ENCODE measurements around the gene TLCD2. TPM values are rescaled to one million over a fixed set of nuclear protein-coding genes. Genes with fewer than 3 reads are reported as not detected.

TLCD2 gene
- total and polyA plus RNA-seq, 2 of the 13 experiments (the other 11 are each of a cell fraction or from before 2014, with no cell fraction given) = 0.90 to 1.1 TPM

GRCh38 chr17:1736348-1737281 is 26.4 kb upstream of the TLCD2 start (continued):
- TF ChIP-seq, protein P1, sequence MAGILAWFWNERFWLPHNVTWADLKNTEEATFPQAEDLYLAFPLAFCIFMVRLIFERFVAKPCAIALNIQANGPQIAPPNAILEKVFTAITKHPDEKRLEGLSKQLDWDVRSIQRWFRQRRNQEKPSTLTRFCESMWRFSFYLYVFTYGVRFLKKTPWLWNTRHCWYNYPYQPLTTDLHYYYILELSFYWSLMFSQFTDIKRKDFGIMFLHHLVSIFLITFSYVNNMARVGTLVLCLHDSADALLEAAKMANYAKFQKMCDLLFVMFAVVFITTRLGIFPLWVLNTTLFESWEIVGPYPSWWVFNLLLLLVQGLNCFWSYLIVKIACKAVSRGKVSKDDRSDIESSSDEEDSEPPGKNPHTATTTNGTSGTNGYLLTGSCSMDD (CRISPR knock-in tag; IDR thresholded peaks at IDR 0.05) = no peak
- TF ChIP-seq SMARCE1 (IDR thresholded peaks at IDR 0.05; ENCODE audit: borderline replicate concordance) (no peak), CEBPZ (IDR thresholded peaks at IDR 0.05; ENCODE audit: low read length) (no peak), ZBTB4 (CRISPR knock-in tag; IDR thresholded peaks at IDR 0.05; ENCODE audit: borderline replicate concordance) (peak; percentile 49), ZNF34 (CRISPR knock-in tag; IDR thresholded peaks at IDR 0.05; ENCODE audit: borderline replicate concordance) (peak; percentile 28; the same call in 1 of the 2 replicates), ELF4 (CRISPR knock-in tag; IDR thresholded peaks at IDR 0.05; ENCODE audit: borderline replicate concordance) (peak; percentile 50; the same call in 1 of the 2 replicates), TBX2 (CRISPR knock-in tag; IDR thresholded peaks at IDR 0.05; ENCODE audit: borderline replicate concordance) (peak; percentile 96), ZNF609 (CRISPR knock-in tag; IDR thresholded peaks at IDR 0.05; ENCODE audit: borderline replicate concordance) (peak; percentile 98), KLF12 (CRISPR knock-in tag; IDR thresholded peaks at IDR 0.05; ENCODE audit: borderline replicate concordance) (peak; percentile 85), ESRRA (CRISPR knock-in tag; IDR thresholded peaks at IDR 0.05; ENCODE audit: low read depth) (peak; percentile 95), TGIF2 (CRISPR knock-in tag; IDR thresholded peaks at IDR 0.05) (no peak; the same call in none of the 2 replicates)
- TF ChIP-seq, protein P2, sequence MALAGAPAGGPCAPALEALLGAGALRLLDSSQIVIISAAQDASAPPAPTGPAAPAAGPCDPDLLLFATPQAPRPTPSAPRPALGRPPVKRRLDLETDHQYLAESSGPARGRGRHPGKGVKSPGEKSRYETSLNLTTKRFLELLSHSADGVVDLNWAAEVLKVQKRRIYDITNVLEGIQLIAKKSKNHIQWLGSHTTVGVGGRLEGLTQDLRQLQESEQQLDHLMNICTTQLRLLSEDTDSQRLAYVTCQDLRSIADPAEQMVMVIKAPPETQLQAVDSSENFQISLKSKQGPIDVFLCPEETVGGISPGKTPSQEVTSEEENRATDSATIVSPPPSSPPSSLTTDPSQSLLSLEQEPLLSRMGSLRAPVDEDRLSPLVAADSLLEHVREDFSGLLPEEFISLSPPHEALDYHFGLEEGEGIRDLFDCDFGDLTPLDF (CRISPR knock-in tag; IDR thresholded peaks at IDR 0.05) = no peak

Data from HepG2 (cell line).